HG03442 (cell line): ENCODE measurements around the gene NSD2.
"Not testable (repeated sequence)": the region's sequence is repeated elsewhere in the genome, so short reads cannot be mapped to it uniquely, and the experiment has no call there.

Experiments used
- ATAC-seq: cut with Tn5 transposase; IDR thresholded peaks from one replicate; pipeline ENCODE4 v1.9.1; 2021; ENCODE audit warnings: mild to moderate bottlenecking, moderate library complexity; ENCODE audit not compliant: unreplicated experiment

Gene NSD2

GRCh38 chr4:1895971-1896657, 24.9 kb downstream of the NSD2 start:
- ATAC-seq: no peak

GRCh38 chr4:1896658-1896991, 25.4 kb downstream of the NSD2 start:
- ATAC-seq: no peak

DNA sequence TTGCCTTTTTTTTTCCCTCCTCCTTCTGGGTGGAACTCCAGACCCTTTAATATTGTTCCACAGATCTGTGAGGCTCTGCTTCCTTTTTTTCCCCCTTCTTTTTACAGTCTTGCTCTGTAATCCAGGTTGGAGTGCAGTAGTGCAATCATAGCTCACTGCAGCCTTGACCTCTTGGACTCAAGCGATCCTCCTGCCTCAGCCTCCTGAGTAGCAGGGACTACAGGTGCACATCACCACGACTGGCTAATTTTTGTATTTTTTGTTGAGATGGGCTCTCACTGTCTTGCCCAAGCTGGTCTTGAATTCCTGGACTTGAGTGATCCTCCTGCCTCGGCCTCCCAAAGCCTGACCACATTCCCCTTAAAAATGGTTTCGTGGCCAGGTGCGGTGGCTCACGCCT, 26.8 kb downstream of the NSD2 start:
- no peak for ATAC-seq

- no peak for ATAC-seq
Observed at GRCh38 chr4:1898681-1899080, 27.5 kb downstream of the NSD2 start.

GRCh38 chr4:1899149-1900086, 28.2 kb downstream of the NSD2 start:
- ATAC-seq: peak; percentile 61

DNA sequence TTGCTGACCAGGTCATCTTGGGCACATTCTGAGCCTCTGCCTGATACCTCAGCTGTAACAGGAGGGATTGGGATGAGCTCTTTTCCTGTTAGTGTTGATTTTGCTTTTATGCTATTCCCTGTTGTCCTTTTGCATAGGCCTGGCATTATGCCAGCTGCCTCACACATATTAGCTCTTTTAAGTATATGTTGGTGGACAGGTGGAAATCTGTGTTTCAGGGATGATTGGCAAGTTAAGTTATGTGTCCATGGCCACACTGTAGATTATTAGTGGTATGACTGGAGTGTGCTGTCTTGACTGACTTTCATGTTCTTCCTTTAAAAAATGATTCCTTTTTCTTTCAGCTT, 28.9 kb downstream of the NSD2 start:
- no peak for ATAC-seq

DNA sequence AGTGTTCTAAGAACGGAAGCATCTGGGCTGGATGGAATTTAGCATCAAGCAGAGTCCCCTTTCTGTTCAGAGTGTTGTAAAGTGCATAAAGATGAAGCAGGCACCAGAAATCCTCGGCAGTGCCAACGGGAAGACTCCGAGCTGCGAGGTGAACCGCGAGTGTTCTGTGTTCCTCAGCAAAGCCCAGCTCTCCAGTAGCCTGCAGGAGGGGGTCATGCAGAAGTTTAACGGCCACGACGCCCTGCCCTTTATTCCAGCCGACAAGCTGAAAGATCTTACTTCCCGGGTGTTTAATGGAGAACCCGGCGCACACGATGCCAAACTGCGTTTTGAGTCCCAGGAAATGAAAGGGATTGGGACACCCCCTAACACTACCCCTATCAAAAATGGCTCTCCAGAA, 29.4 kb downstream of the NSD2 start:
- no peak for ATAC-seq

GRCh38 chr4:1901127-1901526, 29.9 kb downstream of the NSD2 start:
- no peak for ATAC-seq

GRCh38 chr4:1902243-1902642, 31.1 kb downstream of the NSD2 start:
- no peak for ATAC-seq

DNA sequence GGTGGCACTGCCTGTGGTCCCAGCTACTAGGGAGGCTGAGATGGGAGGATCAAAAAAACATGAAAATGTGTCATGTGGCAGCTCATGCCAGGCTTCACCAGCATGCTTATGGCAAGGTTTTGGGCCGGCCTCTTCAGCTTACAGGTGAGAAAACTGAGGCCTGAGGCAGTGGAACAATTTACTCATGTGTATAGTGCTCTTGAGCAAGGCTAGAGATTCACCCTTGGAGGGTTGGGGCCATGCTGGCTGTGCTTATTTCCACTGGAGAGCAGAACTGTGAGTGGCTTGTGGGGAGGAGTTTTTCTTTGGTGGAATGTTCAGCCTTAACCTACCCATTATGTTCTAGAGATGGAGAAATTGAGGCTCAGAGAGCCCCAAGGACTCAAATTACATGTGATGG, 31.8 kb downstream of the NSD2 start:
- ATAC-seq: no peak

DNA sequence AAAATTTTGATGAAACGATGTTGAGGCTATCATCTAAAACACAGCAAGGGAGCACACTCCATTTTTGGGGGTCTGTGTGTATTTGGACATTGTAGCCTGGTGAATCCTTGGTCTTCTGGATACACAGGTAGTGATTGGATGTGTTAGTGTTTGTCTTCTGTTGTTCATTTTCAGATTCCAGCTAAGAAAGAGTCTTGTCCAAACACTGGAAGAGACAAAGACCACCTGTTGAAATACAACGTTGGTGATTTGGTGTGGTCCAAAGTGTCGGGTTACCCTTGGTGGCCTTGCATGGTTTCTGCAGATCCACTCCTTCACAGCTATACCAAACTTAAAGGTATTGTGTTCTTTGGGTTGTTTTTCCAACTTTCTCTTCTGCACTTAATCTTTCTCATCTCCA, 32.8 kb downstream of the NSD2 start:
- ATAC-seq: no peak

- ATAC-seq: no peak
Observed at GRCh38 chr4:1907848-1908525, 36.8 kb downstream of the NSD2 start.

DNA sequence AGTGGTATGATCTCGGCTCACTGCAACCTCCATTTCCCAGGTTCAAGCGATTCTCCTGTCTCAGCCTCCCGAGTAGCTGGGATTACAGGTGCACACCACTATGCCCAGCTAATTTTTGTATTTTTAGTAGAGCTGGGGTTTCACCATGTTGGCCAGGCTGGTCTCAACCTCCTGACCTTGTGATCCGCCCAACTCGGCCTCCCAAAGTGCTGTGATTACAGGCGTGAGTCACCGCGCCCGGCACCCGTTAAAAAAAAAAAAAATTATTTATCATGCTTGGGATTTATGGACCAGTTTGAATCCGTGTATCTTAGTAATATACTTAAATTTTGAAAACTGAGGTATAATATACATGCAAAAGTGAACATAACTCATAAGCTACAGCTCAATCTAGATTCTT, 38.5 kb downstream of the NSD2 start:
- not testable (repeated sequence) for ATAC-seq

DNA sequence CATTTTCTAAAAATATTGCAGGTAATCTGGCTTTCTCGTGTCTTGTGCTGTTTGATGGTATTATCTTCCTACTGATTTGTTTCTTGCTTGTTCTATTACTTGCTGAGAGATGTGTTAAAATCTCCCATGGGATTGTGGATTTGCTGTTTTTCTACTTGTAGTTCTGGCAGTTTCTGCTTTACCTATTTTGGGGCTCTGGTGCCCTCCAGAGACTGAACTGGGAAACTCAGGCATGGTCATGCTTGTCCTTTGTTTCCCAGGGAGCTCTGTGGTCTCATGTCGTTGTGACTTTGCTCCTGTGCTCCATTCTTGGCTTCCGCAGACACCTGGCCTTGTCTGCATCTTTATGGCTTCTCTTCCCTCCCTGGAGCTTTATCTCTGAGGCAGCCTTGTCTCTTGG, 39.5 kb downstream of the NSD2 start:
- no peak for ATAC-seq

GRCh38 chr4:1911316-1911715, 40.1 kb downstream of the NSD2 start:
- not testable (repeated sequence) for ATAC-seq

DNA sequence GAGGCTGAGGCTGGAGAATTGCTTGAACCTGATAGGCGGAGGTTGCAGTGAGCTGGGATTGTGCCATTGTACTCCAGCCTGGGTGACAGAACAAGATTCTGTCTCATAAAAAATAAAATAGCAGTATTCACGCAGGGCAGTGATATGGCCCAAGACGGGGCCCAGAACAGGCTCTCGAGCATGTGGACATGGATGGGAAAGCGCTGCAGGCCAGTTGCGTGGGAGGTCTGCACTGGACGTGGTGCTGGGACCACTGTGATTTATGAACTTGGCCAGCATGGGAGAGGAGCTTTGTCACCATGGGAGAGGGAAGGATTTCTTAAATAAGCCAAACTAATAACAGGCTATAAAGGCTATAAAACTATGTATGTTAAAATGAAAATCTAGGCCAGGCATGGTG, 51.6 kb downstream of the NSD2 start:
- no peak for ATAC-seq

DNA sequence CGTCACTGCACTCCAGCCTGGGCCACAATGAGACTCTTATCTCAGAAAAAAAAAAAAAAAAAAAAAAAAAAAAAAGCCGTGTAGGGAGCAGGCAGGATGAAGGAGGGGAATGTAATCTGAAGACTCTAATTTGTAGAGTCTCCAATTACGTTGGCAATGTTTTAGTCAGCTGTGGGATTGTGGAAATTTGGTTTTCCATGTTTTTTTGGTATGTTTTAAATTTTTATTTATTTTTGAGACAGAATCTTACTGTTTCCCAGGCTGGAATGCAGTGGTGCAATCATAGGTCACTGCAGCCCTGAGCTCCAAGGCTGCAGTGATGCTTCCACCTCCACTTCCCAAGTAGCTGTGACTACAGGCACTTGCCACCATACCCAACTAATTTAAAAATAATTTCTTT, 56.5 kb downstream of the NSD2 start:
- ATAC-seq: no peak

- no peak for ATAC-seq
Observed at GRCh38 chr4:1928356-1929239, 57.4 kb downstream of the NSD2 start.

DNA sequence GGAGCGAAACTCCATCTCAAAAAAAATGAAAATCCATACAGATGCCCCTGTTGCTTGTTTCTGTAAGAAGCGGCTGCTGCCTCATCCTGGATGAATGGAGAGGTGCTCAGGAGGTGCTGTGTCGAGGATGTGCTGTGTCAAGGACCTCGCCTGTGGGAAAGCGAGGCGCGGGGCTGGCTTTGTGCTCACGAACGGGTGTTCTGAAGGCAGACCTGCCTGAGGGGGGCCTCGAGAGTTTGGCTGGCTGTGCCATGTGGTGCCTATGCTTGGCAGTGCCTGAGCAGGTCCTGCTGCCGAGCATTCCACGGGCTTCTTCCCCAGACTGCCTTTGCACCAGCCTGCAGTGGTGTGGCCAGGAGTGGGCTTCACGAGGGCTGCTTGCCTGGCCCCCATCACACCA, 61.5 kb downstream of the NSD2 start:
- ATAC-seq: no peak

- ATAC-seq: no peak
Observed at GRCh38 chr4:1933700-1934099, 62.5 kb downstream of the NSD2 start.

GRCh38 chr4:1937550-1937949, 66.4 kb downstream of the NSD2 start:
- no peak for ATAC-seq
